HCT116 (cell line): ENCODE results near the gene DGCR6L.
"Not testable (repeated sequence)": the region's sequence is repeated elsewhere in the genome, so short reads cannot be mapped to it uniquely, and the experiment has no call there.

Experiments used
- ATF3 ChIP-seq: IDR thresholded peaks from 2 replicates; pipeline ENCODE4 v1.6.1; 2012
- CEBPB ChIP-seq: IDR thresholded peaks from 2 replicates; pipeline ENCODE4 v1.6.1; 2012; ENCODE audit warnings: low read depth
- CTCF ChIP-seq, 3 experiments: fragments of 200-600 bp in 1 of 3; sonication (generic) in 1 of 3; IDR thresholded peaks in 2 of 3; conservative IDR thresholded peaks in 1 of 3; 2 replicates each; pipeline ENCODE4 v1.5.1; 2012 to 2017; ENCODE audit warnings: low read depth in 2 of 3, low read length in 2 of 3, antibody characterized with exemption in 1 of 3, borderline replicate concordance in 1 of 3, control low read depth in 1 of 3, mild to moderate bottlenecking in 1 of 3, mixed read lengths in 1 of 3, mixed run types in 1 of 3, moderate library complexity in 1 of 3; ENCODE audit not compliant: insufficient read depth in 1 of 3
- EGR1 ChIP-seq: IDR thresholded peaks from 2 replicates; pipeline ENCODE4 v1.6.1; 2012; ENCODE audit warnings: low read depth
- EZH2 ChIP-seq: fragments of 200-600 bp; sonication (generic); IDR thresholded peaks from 2 replicates; pipeline ENCODE4 v1.6.1; 2017; ENCODE audit warnings: antibody characterized with exemption, mixed run types
- EZH2phosphoT487 ChIP-seq: fragments of 200-600 bp; IDR thresholded peaks from 2 replicates; pipeline ENCODE4 v1.6.1; 2018; ENCODE audit warnings: antibody characterized with exemption, borderline replicate concordance
- JUND ChIP-seq: IDR thresholded peaks from 2 replicates; pipeline ENCODE4 v1.6.1; 2012
- MAX ChIP-seq: IDR thresholded peaks from 2 replicates; pipeline ENCODE4 v1.6.1; 2012
- POLR2A ChIP-seq: IDR thresholded peaks from 2 replicates; pipeline ENCODE4 v1.7.0; 2011; ENCODE audit warnings: borderline replicate concordance; ENCODE audit not compliant: insufficient read depth, insufficient read length; ENCODE audit errors: extremely low read depth
- POLR2AphosphoS5 ChIP-seq: IDR thresholded peaks from 2 replicates; pipeline ENCODE4 v1.6.1; 2011; ENCODE audit warnings: mild to moderate bottlenecking, low read depth, low read length, moderate library complexity
- SIN3A ChIP-seq: IDR thresholded peaks from 2 replicates; pipeline ENCODE4 v1.6.1; 2012; ENCODE audit warnings: low read depth
- SRF ChIP-seq: IDR thresholded peaks from 2 replicates; pipeline ENCODE4 v1.6.1; 2012; ENCODE audit warnings: low read depth
- YY1 ChIP-seq: IDR thresholded peaks from 2 replicates; pipeline ENCODE4 v1.6.1; 2011; ENCODE audit warnings: low read length, low read depth, moderate library complexity, mild to moderate bottlenecking; ENCODE audit not compliant: insufficient replicate concordance; ENCODE audit errors: extremely low read depth
- ZNF274 ChIP-seq: fragments of 200-500 bp; sonication (Bioruptor generic); IDR thresholded peaks from 2 replicates; pipeline ENCODE4 v1.6.1; 2014; ENCODE audit warnings: mild to moderate bottlenecking, low read depth, low read length, inconsistent platforms

GRCh38 chr22:20303229-20303534 is 16.7 kb downstream of the DGCR6L start:
- not testable (repeated sequence) for TF ChIP-seq CTCF (IDR thresholded peaks at IDR 0.05 in 2 of 3, conservative IDR thresholded peaks at IDR 0.05 in 1 of 3; ENCODE audit: borderline replicate concordance in 1 of 3, insufficient read depth in 1 of 3, low read depth in 2 of 3, low read length in 2 of 3); YY1; POLR2AphosphoS5; POLR2A; EZH2phosphoT487; EZH2; CEBPB; EGR1; ZNF274; ATF3; MAX; JUND; SRF; SIN3A
